HL-60 (cell line): ENCODE measurements around the gene CDH23.

ENCODE experiments used
- DNase-seq, 2 experiments: peaks; one replicate each; pipeline ENCODE4 v3.0.0-alpha.2; 2010 to 2020; ENCODE audit warnings: low read depth in 1 of 2, low spot score in 1 of 2
- H3K27ac ChIP-seq: fragments of 250-450 bp; sonication (Bioruptor Pico); replicated peaks from 2 replicates; pipeline ENCODE4 v1.5.1; 2020; ENCODE audit warnings: mild to moderate bottlenecking, moderate library complexity
- H3K27me3 ChIP-seq: fragments of 250-450 bp; sonication (Bioruptor Pico); 2 replicates; pipeline ENCODE4 v1.5.1; 2021; ENCODE audit warnings: mild to moderate bottlenecking, moderate library complexity; ENCODE audit not compliant: insufficient read depth, poor library complexity, severe bottlenecking
- H3K4me3 ChIP-seq: replicated peaks from 2 replicates; pipeline ENCODE4 v1.5.1; 2011; ENCODE audit warnings: mild to moderate bottlenecking, control low read depth, low read length; ENCODE audit not compliant: insufficient read depth
- CTCF ChIP-seq: IDR thresholded peaks from one replicate; pipeline ENCODE4 v1.5.1; 2011; ENCODE audit warnings: low read length, control low read depth, inconsistent platforms; ENCODE audit not compliant: insufficient read depth
- GABPA ChIP-seq: IDR thresholded peaks from 2 replicates; pipeline ENCODE4 v1.6.1; 2012; ENCODE audit warnings: low read depth
- POLR2AphosphoS5 ChIP-seq: IDR thresholded peaks from 2 replicates; pipeline ENCODE4 v1.6.1; 2012; ENCODE audit warnings: low read depth
- SPI1 ChIP-seq: IDR thresholded peaks from 2 replicates; pipeline ENCODE4 v1.6.1; 2012; ENCODE audit warnings: low read depth, mild to moderate bottlenecking, borderline replicate concordance
- TF ChIP-seq, protein P1 (sequence below): IDR thresholded peaks from 2 replicates; pipeline ENCODE4 v1.6.1; 2012; ENCODE audit warnings: low read depth; ENCODE audit not compliant: insufficient replicate concordance

The CDH23 gene

GRCh38 chr10:71648254-71648932 is 251.7 kb downstream of the CDH23 start:
- TF ChIP-seq POLR2AphosphoS5 (no peak), SPI1 (no peak), CTCF (no peak), GABPA (no peak)
- TF ChIP-seq, protein P1, sequence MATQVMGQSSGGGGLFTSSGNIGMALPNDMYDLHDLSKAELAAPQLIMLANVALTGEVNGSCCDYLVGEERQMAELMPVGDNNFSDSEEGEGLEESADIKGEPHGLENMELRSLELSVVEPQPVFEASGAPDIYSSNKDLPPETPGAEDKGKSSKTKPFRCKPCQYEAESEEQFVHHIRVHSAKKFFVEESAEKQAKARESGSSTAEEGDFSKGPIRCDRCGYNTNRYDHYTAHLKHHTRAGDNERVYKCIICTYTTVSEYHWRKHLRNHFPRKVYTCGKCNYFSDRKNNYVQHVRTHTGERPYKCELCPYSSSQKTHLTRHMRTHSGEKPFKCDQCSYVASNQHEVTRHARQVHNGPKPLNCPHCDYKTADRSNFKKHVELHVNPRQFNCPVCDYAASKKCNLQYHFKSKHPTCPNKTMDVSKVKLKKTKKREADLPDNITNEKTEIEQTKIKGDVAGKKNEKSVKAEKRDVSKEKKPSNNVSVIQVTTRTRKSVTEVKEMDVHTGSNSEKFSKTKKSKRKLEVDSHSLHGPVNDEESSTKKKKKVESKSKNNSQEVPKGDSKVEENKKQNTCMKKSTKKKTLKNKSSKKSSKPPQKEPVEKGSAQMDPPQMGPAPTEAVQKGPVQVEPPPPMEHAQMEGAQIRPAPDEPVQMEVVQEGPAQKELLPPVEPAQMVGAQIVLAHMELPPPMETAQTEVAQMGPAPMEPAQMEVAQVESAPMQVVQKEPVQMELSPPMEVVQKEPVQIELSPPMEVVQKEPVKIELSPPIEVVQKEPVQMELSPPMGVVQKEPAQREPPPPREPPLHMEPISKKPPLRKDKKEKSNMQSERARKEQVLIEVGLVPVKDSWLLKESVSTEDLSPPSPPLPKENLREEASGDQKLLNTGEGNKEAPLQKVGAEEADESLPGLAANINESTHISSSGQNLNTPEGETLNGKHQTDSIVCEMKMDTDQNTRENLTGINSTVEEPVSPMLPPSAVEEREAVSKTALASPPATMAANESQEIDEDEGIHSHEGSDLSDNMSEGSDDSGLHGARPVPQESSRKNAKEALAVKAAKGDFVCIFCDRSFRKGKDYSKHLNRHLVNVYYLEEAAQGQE = no peak

GRCh38 chr10:71648933-71649320 is 252.2 kb downstream of the CDH23 start:
- DNase-seq = no peak
- Histone ChIP-seq H3K4me3 (no peak overlapping the region), H3K27me3 (no peaks in the 10 kb centered on the region), H3K27ac (no peak overlapping the region)
- TF ChIP-seq, protein P1 = no peak
- TF ChIP-seq SPI1 (no peak), CTCF (no peak), POLR2AphosphoS5 (no peak), GABPA (no peak)

More at GRCh38 chr10:71648254-71648932, 251.7 kb downstream of the CDH23 start:
- H3K27me3 ChIP-seq = no peaks in the 10 kb centered on the region
- H3K4me3 ChIP-seq = no peak overlapping the region
- DNase-seq = no peak
- H3K27ac ChIP-seq = no peak overlapping the region

- H3K27ac ChIP-seq = no peak overlapping the region
Observed at GRCh38 chr10:71649631-71650030, 252.9 kb downstream of the CDH23 start.

More at GRCh38 chr10:71649631-71650030, 252.9 kb downstream of the CDH23 start:
- H3K4me3 ChIP-seq = no peak overlapping the region
- no peak for DNase-seq
- no peak for TF ChIP-seq CTCF
- TF ChIP-seq GABPA = no peak
- no peak for TF ChIP-seq SPI1
- TF ChIP-seq, protein P1 = no peak
- TF ChIP-seq POLR2AphosphoS5 = no peak
- H3K27me3 ChIP-seq = no peaks in the 10 kb centered on the region
